Activated CD8-positive, alpha-beta memory T cell treated with anti-CD3 and anti-CD28 coated beads for 24 hours (primary cell): ENCODE measurements around the gene RPTOR.
"Not testable (repeated sequence)": the region's sequence is repeated elsewhere in the genome, so short reads cannot be mapped to it uniquely, and the experiment has no call there.

ENCODE experiments used
- DNase-seq: peaks from one replicate; pipeline ENCODE4 v3.0.0-alpha.2; 2020

Gene RPTOR, protein sequence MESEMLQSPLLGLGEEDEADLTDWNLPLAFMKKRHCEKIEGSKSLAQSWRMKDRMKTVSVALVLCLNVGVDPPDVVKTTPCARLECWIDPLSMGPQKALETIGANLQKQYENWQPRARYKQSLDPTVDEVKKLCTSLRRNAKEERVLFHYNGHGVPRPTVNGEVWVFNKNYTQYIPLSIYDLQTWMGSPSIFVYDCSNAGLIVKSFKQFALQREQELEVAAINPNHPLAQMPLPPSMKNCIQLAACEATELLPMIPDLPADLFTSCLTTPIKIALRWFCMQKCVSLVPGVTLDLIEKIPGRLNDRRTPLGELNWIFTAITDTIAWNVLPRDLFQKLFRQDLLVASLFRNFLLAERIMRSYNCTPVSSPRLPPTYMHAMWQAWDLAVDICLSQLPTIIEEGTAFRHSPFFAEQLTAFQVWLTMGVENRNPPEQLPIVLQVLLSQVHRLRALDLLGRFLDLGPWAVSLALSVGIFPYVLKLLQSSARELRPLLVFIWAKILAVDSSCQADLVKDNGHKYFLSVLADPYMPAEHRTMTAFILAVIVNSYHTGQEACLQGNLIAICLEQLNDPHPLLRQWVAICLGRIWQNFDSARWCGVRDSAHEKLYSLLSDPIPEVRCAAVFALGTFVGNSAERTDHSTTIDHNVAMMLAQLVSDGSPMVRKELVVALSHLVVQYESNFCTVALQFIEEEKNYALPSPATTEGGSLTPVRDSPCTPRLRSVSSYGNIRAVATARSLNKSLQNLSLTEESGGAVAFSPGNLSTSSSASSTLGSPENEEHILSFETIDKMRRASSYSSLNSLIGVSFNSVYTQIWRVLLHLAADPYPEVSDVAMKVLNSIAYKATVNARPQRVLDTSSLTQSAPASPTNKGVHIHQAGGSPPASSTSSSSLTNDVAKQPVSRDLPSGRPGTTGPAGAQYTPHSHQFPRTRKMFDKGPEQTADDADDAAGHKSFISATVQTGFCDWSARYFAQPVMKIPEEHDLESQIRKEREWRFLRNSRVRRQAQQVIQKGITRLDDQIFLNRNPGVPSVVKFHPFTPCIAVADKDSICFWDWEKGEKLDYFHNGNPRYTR (N-terminal part only)

DNA sequence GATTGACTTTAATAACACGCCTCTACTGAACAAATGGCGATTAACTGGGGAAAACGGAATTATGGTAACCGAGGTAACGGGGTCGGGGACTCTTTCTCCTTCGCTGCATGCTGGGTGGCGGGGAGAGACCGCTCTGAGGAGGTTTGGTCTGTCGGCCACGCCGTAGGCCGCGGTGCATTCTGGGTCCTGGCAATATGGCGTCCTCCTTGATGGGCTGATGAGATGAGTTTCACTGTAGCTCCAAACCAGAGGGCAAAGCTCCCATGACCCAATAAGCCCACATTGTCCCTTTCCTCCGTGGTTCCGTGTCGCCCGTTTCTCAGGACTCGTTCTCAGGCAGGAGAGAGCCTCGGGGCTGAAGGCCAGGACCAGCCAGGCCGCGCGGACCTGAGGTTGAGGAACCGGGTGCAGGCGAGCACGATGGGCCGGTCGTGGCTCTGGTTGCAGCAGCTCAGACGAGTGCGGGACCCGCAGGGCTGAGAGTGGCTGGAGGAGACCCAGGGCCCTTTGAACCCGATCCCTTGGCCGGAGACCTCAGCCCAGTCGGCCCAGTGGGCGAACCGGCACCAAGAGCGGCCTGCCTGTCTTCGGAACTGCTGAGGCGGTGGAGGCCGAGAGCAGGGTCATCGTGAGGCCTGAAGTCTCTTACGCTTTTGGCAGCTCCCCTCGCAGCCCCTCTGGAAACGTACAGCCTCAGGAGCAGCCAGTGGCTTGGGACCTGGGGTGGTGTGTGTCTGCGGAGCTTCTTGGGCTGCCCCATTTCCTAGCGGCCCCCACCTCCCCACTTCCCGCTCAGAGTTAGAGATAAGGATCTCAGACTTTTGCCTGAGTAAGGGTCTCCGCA is at the start of gene RPTOR:
Gene RPTOR (plus strand): TSS at position 184 of the 844 bp plus-strand sequence. CDS start 792 bp downstream, outside the sequence.
- peak; percentile 95 for DNase-seq

DNA sequence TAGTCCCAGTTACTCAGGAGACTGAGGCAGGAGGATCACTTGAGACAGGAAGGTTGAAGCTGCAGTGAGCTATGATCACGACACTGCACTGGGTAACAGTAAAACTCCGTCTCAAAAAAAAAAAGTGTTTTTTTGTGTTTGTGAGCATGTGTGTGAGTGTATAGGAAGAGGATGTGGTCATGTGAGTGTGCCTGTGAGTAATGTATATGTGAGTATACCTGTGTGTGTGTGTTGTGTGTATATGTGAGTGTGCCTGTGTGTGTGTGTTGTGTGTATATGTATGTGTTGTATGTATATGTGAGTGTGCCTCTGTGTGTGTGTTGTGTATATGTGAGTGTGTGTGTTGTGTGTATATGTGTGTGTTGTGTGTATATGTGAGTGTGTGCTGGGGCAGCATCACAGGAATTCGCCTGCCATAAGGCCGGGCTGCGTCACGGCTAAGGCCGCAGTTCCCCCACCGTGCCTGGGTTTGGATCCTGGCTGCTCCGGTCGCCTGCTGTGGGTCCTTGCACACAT is 46.9 kb upstream of the RPTOR start:
- DNase-seq = no peak

DNA sequence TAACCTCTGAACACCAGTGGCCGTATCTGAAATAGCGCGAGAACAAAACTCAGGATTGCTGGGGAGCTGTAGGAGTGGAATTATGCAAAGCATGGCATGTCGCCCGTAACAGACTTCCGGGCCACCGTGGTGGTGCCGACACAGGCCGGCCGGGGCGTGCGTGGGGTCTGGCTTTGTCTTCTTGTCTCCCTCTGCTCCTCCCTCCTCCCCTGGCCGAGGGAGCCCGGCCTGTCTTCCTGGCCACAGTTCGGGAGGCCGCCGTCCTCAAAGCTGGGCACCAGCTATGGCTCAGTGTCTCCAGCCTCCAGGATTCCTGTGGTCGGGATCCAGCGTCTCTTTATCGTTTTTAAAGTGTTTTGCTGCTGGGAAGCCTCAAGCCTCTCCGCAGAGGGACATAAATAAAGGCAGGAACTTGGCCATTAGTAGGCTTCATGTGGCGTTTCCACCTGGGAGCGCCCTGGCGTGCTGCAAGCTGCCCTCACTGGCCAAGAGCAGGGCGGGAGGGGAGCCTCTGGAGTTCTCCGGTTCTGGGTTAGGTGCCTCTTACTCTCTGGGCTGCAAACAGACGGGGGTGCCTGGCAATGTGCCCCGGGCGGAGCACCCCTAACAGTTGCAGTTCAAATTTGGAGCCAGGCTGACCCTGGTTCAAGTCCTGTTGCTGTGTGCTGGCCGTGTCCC is 46.3 kb upstream of the RPTOR start:
- no peak for DNase-seq

DNA sequence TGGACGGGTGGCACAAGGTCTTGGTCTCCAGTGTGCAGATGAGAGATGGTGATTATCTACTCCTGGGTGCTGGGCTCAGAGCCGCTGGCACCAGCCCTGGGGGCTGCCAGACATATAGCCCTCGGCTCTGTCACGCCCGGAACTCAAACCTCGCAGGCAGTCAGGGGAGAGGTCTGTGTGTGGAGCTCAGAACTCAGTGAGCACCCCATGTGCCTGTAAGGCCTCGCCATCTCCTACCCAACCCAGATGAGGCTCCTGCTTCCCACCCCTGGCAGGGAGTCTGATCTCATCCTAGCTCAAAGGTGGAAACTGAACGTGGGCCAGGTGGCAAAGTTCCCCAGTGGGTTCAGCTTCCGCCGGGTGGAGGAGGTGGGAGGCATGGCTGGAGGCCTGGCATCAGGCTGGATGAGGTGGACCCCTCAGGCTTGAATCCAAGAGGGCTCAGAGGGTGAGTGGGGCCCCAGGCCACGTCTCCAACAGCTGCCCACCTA is 45.7 kb upstream of the RPTOR start:
- no peak for DNase-seq

DNA sequence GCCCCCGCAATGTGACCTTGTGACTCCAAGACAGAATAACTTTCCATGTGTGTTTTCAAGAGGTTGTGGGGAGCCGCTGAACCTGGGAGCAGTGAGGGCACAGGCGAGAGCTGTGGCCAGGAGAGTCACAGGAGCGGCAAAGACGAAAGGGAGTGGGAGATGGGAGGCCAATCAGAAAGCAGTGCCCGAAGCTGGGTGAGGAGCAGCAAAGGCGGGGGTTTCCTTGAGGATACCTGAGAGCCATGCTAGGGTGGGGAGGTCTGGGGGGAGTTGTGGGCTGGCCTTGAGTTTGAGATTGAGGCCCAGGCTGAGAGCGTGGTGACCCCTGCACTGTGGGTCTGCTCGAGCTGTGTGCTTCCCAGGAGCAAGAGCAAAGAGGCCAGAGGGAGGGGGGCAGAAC is 45.1 kb upstream of the RPTOR start:
- no peak for DNase-seq

DNA sequence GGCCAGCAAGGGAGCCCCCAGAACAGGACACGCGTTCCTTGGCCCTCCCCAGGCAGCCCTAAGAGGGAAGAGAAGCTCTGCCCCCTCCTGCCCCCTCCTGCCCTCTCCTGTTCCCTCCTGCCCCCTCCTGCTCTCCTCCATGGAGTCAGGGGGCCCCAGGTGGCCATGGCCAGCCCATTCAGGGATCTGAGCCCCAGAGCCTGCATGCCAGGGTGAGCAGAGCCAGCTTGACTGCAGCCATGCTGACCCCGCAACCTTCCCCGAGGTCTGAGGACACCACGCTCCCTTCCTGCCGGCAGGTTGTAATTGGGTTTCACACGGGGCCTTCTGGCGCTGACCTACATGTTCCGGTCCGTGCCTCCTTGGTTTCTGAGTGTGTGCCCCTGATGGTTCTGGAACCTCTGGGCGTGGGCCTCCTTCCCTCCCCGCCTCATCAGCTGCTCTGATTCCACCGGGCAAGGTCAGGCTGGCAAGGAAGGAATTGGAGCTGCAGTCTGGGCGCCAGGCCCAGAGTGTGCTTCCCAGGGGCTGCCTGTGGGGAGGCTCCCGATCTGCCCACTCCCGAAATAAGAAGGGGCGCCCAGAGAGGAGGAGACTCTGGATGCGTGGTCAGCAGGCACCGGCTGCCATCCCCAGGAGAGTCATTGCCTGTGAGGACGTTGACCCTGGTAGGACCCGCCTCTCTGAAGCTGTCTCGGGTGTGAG is 44.5 kb upstream of the RPTOR start:
- DNase-seq = no peak

DNA sequence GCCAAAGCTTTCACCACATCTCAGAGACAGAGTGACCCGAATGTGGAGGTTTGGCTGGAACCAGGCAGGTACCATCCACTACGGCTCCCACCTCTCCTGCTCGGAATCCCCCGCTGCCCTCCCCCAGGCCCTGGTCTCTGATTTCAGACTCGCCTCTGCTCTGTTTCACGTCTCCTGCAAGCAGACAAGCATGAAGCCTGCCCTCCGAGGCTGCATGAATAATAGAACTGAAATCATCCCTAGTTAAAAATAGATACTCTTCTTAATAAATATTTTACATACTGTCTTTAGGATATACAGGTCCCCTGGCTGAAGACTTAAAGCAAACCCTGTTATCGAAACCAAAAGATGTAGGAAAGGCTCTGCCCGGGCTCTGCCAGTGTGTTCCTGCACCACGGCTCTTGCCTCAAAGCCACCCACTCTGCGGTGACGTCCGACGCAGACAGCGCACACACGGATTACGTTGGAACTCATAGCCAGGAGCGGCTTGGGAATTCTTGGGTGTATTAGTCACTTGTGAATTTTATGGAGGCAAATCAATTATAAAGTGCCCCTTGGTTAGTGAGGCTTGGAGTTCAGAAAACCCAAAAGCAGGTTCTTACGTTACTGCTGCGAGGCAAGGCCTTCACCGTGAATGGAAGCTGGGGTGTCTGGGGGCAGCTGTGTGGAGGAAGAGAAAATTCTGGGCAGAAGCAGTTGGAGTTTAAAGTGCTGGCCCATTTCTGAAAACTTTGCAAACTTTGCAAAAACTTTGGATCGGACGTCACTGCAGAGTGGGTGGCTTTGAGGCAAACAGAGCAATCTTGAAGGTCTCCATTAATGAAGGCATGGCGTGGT is 42.7 kb upstream of the RPTOR start:
- DNase-seq = no peak

DNA sequence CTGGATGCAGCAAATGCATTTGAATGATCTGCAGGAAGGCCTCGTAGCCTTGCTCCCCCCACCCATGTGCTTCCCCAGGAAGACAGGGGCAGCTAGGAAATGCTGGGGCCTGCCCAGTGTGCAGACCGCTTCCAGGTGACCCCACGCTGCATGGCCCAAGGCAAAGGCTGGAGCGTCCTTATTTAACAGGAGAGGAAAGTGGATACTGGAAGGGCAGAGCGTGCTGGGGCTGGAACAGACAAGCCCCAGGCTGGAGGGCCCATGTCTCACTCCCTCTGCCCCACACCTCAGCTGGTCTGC is 42.1 kb upstream of the RPTOR start:
- DNase-seq = no peak

DNA sequence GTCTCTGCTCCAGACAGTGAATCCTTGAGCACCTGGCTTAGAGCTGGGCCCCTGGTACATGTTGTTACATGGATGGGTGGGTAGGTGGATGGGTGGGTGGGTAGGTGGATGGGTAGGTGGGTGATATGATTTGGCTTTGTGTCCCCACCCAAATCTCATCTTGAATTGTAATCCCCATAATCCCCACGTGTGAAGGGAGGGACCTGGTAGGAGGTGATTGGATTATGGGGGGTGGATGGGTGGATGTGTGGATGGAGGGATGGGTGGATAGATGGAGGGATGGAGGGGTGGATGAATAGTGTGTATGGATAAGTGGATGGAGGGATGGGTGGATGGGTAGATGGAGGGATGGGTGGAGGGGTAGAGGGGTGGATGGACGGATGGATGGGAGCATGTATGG is 41.6 kb upstream of the RPTOR start:
- no peak for DNase-seq

DNA sequence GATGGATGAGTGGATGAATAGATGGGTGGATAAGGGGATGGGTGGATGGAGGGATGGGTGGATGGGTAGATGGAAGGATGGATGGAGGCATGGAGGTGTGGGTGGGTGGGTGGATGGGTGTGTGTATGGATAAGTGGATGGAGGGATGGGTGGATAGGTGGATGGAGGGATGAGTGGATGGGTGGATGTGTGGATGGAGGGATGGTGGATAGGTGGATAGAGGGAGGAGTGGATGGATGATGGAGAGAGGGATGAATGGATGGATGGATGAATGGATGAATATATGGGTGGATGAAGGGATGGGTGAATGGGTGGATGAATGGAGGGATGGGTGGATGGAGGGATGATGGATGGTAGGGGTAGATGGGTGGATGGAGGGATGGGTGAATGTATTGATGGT is 40.7 kb upstream of the RPTOR start:
- DNase-seq = no peak

DNA sequence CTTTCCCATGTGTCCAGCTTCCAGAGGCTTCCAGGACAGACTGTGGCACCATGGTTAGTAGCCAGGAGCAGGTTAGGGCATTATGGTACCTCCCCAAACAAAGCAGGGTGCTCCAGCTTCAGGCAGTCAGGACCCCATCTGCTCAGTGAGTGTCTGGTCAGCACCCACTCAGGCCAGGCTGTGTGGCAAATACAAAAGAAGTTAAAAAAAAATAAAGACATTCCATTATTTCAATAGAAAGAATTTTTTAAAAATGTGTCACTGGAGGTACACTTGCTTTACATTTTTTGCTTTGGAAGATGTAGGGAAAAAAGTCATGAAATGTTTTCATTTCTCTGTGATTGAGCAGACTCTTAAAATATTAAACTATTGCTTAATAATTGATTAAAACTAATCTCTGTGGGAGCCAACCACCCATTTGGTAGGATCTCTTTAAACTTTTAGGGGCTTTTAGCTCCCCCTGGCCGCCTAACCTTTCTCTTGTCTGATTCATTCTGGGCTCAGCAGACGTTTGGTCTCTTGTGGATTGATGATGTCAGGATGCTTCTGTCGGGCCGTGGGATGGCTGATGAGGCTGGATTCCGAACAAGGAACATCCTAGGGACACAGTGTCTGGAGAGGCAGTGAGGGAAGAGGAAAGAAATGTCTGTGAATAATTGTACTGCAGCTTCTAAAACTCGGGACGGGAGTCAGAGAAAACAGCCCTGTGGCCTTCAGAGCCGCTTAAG is 39.8 kb upstream of the RPTOR start:
- no peak for DNase-seq

DNA sequence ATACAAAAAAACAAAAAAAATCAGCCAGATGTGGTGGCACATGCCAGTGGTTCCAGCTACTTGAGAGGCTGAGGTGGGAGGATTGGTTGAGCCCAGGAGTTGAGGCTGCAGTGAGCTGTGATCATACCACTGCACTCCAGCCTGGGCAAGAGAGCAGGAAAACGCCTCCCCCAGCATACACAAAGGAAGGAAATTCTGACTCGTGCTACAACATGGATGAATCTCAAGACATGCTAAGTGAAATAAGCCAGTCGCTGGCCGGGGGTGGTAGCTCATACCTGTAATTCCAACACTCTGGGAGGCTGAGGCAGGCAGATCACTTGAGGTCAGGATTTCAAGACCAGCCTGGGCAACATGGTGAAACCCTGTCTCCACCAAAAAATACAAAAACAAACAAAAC is 37.5 kb upstream of the RPTOR start:
- DNase-seq = not testable (repeated sequence)

DNA sequence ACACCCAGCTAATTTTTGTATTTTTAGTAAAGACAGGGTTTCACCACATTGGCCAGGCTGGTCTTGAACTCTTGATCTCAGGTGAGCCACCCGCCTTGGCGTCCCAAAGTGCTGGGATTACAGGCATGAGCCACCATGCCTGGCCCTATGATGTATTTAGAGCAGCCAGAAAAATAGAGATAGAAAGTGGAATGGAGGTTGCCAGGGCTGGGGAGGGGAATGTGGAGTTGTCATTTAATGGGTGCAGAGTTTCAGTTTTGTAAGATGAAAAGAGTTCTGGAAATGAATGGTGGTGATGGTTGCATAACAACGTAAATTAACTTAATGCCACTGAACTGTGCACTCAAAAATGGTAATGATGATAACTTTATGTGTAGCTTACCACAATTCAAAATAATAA is 36.7 kb upstream of the RPTOR start:
- DNase-seq = no peak

DNA sequence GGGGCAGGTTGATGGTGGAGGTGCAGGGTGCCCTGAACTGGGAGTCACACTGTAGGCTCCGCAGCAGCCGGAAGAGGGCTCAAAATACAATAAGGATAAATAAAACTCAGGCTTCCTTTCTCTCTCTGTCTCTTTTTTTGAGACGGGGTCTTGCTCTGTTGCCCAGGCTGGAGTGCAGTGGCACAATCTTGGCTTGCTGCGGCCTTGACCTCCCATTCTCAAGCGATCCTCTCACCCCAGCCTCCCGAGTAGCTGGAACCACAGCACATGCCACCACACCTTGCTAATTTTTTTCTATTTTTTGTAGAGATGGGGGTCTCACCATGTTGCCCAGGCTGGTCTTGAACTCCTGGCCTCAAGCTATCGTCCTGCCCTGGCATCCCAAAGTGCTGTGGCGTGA is 35.3 kb upstream of the RPTOR start:
- DNase-seq = no peak

DNA sequence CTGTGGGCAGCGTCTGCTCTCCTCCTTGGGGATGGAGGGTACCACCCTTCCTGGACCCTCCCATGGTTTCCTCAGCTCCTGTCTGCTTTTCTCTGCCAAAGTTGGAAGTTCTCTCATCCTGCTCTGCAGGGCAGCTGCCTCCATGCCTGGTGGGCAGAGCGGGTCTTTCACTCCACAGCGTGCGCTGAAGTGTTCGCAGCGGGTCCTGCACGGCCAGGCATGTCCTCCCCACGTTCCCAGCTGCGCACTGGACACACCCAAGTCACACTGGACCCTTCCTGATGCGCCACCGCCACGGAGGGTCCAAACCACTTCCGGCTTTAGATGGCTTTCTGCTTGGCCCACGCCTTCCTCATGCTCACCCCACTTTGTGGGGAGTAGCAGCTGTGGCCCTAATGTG is 34.5 kb upstream of the RPTOR start:
- DNase-seq = no peak

DNA sequence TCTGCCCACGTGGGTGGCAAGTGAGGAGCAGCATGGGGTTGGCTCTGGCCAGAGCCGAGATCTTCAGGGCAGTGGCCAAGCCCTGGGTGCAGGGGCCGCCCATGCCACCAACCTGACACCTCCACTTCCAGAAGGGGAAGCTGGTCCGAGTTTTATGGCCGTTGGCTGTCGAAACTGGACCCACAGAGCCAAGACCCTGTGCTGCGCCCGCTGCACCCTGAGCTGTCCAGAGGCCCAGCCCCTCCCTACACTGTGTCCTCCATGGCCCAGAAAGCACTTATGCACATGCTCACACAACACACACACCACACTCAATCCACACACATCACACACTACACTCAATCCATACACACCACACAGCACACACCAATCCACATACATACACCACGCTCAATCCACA is 33.9 kb upstream of the RPTOR start:
- DNase-seq = no peak

DNA sequence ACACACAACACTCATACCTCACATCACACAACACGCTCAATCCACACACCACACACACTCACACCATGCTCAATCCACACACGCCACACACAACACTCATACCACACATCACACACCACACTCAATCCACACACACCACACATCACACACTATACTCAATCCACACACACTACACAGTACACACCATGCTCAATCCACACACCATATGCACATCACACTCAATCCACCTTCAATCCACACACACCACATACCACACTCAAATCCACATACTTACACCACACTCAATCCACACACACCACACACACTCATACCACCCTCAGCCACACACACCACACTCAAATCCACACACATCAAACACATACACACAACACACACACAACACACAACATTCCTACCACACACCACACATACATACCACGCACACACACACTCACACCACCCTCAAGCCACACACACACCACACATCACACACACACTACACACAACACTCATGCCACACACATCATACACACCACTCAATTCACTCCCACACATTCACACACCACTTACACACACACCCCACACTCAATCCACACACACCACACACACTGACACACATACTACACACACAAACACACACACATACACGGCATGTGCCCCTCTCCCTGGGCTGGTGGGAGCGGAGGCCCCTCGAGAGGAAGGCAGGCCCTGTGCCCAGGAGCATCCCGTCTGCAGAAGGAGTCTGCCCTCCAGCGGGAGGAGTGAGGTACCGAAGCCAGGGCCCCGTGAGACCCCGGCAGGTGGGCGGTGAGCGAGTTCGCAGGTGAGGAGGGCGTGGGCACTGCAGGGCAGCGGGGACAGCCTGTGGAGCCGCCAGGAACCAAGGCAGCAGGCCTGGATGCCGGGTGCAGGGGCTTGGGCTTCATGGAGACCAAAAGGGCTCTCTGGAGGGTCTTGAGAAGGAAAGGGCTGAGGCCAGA is 33.1 kb upstream of the RPTOR start:
- DNase-seq = no peak

DNA sequence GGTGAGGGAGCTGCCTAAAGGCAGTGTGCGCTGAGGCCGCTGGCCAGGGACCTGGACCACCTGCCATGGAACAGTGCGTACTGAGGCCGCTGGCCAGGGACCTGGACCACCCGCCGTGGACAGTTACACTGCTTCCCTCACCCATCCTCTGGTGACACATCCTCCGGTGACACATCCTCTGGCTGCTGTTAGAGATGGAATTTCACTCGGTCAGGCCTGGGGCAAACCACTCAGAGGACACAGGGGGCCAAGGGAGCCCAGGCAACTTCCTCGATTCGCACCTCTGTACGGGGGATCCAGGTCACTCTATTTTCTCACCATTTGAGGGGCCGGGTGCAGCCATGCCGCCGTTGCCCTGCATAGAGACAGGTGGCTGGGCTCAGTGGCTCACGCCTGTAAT is 32.4 kb upstream of the RPTOR start:
- no peak for DNase-seq
